NCI-H2107 (cell line): Measurements from ENCODE around the gene CDK19.
"Not testable (repeated sequence)": the region's sequence is repeated elsewhere in the genome, so short reads cannot be mapped to it uniquely, and the experiment has no call there.

Experiments used
- DNase-seq: peaks from one replicate; lab custom pipeline; 2025; lab: John Stamatoyannopoulos, UW

CDK19 gene

GRCh38 chr6:110756817-110757216 is 58.5 kb downstream of the CDK19 start:
- no peak for DNase-seq

- DNase-seq, result no peak
These were observed 59.8 kb downstream of the CDK19 start for GRCh38 chr6:110755411-110755834.

DNA sequence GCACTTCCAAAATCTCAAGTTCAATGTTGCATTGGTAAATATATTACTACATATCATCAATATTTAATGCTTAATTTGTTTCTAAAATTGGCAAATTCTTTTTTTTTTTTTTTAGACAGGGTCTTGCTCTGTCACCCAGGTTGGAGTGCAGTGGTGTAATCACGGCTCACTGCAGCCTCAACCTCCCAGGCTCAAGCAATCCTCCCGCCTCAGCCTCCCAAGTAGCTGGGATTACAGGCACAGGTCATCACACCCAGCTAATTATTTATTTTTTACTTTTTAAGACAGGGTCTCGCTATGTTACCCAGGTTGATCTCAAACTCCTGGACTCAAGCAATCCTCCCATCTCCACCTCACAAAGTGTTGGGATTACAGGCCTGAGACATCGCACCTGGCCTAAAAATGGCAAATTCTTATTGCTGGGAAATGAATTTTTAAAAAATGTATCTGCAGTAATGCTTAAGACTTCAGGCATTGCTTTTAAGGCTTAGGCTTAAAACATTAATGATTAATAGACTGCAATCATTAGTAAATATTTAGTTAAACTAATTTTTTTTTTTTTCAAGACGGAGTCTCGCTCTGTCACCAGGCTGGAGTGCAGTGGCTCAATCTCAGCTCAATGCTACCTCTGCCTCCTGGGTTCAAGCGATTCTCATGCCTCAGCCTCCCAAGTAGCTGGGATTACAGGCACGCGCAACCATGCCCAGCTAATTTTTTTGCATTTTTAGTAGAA is 61.2 kb downstream of the CDK19 start:
- not testable (repeated sequence) for DNase-seq

DNA sequence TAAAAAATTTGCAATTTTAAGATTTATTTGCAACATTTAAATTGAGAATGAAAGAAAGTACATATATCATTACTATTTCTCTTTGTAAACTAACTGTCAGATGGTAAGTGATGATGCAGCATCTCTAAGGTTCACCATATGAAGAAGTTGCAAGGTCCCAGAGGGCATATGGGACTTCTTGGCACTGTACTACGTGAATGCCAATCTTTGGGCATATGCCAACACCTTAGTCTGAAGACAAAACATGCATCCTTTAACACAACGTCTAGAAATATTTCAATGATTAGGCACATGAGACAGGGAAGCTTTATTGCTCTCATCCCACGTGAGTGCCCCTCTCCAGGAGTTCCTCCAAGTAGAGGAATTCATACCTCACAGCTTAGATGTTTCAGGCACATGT is 66.8 kb downstream of the CDK19 start:
- DNase-seq, result no peak

- DNase-seq, result no peak
These were observed 68.6 kb downstream of the CDK19 start for GRCh38 chr6:110746680-110747079.

- DNase-seq, result no peak
These were observed 70.3 kb downstream of the CDK19 start for GRCh38 chr6:110744991-110745390.

GRCh38 chr6:110742552-110742951 is 72.7 kb downstream of the CDK19 start:
- DNase-seq, result not testable (repeated sequence)

- no peak for DNase-seq
These were observed 73.8 kb downstream of the CDK19 start for GRCh38 chr6:110741517-110741916.

DNA sequence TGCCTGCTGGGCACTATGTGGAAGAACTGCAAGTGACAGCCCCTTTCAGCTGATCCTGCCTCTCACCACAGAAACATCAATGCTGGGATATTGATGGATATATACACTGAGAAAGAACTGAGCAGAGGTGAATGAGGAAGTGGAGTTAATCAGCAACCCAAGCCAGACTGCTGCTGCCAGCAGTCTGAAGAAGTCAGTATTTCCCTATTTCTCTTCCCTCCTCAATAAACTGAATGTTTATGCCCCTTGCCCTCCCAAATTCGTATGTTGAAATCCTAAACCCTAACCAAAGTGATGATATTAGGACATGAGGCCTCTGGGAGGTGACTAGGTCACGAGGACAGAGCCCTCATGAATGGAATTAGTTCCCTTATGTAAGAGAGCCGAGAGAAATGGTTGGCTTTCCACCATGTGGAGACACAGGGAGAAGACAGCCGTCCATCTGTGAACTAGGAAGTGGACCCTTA is 76.3 kb downstream of the CDK19 start:
- no peak for DNase-seq

GRCh38 chr6:110735666-110736065 is 79.6 kb downstream of the CDK19 start:
- DNase-seq, result no peak

GRCh38 chr6:110731898-110732297 is 83.4 kb downstream of the CDK19 start:
- DNase-seq, result no peak

DNA sequence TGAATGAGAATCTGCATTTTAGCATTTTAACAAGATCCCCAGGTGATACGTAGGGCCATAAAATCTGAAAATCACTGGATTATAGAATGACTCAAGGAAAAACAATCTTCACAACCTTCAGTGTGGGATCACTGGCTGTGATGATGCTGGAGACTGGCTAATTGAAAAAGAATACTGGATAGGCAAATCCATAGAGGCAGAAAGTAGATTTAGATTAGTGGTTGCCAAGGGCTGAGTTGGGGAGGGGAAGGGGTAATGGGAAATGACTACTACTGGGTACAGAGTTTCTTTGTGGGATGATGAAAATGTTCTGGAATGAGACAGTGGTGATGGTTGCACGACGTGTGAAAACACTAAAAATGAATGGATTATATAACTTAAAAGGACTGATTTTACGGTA is 84.1 kb downstream of the CDK19 start:
- DNase-seq, result no peak

DNA sequence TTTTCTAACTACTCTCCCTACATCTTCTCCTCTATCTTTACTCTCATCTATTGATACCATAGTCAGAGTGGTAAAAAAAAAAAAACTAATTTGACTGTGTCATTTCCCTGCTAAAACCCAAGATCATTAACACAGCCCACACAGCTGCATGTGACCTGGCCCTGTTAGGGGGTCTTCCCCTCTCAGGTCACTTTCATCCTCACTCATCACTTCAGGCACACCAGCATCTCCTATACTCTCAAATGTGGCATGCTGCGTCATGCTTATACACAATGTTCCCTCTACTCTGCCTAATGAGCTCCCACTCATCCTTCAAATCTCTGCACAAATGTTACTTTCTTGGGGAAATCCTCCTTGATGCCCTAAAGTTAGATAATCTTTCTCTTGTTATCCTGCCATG is 86.8 kb downstream of the CDK19 start:
- DNase-seq, result no peak

GRCh38 chr6:110723017-110723416 is 92.3 kb downstream of the CDK19 start:
- no peak for DNase-seq

DNA sequence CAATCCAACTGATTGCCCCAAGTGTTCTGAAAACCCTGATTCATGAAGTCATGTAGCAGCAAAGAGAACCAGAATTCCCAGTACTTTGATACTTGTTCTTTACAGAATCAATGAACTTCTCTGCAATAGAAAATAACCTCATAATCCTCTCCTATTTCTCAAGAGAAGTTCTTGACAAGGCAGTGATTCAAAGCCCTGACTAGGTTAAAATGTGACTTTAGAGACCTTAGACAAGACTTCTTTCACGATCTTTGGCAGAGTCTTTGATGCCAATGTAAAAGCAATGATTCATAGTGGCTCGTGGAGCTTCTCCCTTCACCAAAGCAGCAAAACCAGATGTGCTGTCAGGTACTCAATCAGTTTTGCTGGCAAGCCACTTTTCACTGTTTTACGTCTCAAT is 95.2 kb downstream of the CDK19 start:
- DNase-seq, result no peak

GRCh38 chr6:110719601-110720000 is 95.7 kb downstream of the CDK19 start:
- DNase-seq, result not testable (repeated sequence)

DNA sequence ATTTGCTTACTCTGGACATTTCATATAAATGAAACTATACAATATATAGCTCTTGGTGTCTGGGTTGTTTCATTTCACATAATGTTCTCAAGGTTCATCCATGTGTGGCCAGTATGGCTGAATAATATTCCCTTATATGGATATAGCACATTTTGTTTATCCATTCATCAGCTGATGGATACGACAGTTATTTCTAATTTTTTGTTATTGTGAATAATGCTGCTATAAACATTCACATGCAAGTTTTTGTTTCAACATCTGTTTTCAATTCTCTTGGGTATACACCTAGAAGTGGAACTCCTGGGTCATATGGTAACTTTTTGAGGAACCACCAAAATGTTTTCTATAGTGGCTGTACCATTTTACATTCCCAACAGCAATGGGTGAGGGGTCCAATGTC is 101.1 kb downstream of the CDK19 start:
- DNase-seq, result no peak

- no peak for DNase-seq
These were observed 103.0 kb downstream of the CDK19 start for GRCh38 chr6:110712238-110712637.

- no peak for DNase-seq
These were observed 105.2 kb downstream of the CDK19 start for GRCh38 chr6:110710115-110710514.

- DNase-seq, result no peak
These were observed 106.8 kb downstream of the CDK19 start for GRCh38 chr6:110708295-110708950.

GRCh38 chr6:110705543-110705942 is 109.7 kb downstream of the CDK19 start:
- DNase-seq, result no peak

GRCh38 chr6:110703906-110704594 is 111.2 kb downstream of the CDK19 start:
- no peak for DNase-seq
